ENCODE data around the gene ACTL10.
"Not testable (repeated sequence)": the region's sequence is repeated elsewhere in the genome, so short reads cannot be mapped to it uniquely, and the experiment has no call there.

ACTL10 gene

DNA sequence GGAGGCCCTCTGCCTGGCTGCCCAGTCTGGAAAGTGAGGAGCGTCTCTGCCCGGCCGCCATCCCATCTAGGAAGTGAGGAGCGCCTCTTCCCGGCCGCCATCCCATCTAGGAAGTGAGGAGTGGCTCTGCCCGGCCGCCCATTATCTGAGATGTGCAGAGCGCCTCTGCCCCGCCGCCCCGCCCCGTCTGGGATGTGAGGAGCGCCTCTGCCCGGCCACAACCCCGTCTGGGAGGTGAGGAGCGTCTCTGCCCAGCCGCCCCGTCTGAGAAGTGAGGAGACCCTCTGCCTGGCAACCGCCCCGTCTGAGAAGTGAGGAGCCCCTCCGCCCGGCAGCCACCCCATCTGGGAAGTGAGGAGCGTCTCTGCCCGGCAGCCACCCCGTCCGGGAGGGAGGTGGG is 32.2 kb downstream of the ACTL10 start:
- DNase-seq, result not testable (repeated sequence)

DNA sequence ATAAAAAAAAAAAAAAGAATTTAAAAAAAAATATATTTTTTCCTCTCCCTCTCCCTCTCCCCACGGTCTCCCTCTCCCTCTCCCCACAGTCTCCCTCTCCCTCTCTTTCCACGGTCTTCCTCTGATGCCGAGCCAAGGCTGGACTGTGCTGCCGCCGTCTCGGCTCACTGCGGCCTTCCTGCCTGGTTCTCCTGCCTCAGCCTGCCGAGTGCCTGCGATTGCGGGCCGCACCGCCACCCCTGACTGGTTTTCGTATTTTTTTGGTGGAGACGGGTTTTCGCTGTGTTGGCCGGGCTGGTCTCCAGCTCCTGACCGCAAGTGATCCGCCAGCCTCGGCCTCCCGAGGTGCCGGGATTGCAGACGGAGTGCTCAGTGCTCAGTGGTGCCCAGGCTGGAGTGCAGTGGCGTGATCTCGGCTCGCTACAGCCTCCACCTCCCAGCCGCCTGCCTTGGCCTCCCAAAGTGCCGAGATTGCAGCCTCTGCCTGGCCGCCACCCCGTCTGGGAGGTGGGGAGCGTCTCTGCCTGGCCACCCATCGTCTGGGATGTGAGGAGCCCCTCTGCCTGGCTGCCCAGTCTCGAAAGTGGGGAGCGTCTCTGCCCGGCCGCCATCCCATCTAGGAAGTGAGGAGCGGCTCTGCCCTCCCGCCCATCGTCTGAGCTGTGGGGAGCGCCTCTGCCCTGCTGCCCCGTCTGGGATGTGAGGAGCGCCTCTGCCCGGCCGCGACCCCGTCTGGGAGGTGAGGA is 34.1 kb downstream of the ACTL10 start:
- DNase-seq, result not testable (repeated sequence)

DNA sequence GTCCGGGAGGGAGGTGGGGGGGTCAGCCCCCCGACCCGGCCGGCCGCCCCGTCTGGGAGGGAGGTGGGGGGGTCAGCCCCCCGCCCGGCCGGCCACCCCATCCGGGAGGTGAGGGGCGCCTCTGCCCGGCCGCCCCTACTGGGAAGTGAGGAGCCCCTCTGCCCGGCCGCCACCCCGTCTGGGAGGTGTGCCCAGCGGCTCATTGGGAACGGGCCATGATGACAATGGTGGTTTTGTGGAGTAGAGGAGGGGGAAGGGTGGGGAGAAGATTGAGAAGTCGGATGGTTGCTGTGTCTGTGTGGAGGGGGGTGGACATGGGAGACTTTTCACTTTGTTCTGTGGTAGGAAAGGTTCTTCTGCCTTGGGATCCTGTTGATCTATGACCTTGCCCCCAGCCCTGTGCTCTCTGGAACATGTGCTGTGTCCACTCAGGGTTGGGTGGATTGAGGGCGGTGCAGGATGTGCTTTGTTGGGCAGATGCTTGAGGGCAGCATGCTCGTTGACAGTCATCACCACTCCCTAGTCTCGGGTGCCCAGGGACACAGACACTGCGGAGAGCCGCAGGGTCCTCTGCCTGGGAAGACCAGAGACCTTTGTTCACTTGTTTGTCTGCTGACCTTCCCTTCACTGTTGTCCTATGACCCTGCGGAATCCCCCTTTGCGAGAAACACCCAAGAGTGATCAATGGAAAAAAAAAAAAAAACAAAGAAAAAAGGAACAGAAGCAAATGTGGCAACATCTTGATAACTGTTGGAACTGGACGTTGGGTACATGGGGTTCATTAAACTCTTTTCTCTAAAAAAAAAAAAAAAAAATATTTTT is 35.1 kb downstream of the ACTL10 start:
- no peak for DNase-seq

DNA sequence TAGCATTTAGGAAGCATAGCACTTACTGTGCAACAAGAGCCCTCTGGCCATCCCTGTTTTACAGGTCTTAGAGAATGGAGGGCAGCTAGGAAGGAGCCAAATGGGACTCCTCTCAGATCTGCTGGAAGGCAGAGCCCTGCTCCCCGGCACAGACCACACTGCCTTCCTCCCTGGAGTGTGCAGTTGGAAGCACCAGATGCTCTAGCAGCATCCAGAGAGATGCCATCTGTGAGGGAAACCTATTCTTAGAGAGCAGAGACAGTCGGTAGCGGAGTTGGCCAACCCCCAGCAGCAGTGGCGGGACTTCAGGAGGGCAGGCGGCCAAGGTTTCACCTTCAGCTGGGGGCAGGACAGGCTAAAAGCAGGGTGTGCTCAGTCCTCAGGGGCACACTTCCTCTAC is 36.1 kb downstream of the ACTL10 start:
- no peak for DNase-seq

DNA sequence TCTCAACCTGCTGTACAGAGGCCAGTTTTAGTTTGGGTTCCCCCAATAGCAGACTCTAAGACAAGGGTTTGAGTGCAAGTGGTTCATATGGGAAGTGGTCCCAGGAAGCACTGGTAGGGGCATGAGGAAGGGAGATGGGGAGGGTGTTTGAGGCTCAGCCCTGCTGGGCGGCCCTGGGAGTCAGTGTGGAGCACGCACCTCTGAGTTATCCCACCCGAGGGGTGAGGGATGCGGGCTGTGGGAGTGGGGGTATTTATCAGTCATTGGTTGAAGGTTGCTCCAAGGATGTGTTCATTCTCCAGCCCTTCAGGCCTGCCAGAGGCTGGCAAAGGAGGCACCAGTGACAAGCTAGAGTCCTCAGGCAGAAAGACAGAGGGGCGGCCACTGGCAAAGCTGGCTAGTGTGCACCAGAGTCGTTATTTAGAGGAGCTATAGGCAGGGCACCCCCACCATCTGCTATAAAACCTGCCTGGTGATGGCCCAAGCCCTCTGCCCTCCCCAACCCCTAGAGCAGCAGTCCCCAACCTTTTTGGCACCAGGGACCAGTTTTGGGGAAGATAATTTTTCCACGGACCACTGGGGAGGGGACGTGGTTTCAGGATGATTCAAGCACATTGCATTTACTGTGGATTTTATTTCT is 36.9 kb downstream of the ACTL10 start:
- DNase-seq, result no peak

DNA sequence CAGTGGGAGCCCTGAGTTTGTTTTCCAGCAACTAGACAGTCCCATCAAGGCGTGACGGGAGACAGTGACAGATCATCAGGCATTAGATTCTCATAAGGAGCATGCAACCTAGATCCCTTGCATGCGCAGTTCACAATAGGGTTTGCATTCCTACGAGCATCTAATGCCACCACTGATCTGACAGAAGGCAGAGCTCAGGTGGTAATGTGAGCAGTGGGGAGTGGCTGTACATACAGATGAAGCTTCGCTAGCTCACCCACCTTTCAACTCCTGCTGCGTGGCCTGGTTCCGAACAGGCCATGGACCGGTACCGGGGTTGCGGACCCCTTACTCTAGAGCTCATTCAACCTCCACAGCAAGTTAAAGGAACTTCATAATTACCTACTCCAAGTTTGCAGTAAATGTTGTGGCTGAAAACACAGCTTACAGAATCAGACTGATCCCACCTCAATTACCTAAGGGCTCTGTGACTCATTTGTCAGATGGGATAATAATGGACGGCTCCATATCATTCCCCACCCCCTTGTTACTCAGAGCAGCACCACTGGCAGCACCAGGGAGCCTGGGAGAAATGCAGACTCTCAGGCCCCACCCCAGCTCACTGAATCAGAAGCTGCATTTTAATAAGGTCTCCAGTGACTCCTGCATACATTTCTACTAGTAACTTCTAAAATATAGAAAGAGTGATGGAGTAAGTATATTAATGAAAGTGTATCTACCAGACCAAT is 37.6 kb downstream of the ACTL10 start:
- no peak for DNase-seq

DNA sequence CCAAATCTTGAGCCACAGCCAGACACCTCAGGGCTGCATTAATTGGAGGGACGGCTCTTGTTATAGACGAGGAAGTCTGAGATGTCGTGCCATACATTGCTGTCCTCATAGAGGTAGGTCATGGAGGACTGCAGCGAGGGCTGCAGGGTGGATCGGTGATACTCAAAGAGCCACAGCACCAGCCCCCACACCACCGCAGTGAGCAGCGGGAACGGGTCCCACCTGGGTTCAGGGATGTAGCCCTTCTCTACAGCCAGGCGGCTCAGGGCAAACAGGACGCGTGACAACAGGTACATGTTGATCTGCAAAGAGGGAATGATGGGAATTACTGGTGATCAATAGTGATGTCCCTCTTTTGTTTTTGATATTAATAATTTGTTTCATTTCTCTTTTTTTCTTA is 40.9 kb downstream of the ACTL10 start:
- no peak for DNase-seq

DNA sequence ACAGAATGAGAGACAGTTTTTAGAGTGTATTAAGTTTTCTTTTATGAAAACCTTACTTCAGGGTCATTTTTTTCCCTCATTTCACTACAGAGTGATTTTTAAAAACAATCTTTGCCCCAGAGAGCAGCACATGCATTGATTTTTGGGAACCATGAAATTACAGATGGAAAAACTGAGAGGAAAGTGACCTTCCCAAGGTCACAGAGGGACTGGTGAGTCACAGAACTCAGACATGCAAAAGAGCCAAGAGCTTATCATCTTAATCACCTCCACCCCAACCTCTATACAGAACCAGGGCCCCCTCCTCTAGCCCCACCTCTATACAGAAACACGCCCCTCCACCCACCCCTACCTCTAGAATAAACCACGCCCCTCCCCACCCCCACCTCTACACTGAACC is 42.7 kb downstream of the ACTL10 start:
- no peak for DNase-seq

DNA sequence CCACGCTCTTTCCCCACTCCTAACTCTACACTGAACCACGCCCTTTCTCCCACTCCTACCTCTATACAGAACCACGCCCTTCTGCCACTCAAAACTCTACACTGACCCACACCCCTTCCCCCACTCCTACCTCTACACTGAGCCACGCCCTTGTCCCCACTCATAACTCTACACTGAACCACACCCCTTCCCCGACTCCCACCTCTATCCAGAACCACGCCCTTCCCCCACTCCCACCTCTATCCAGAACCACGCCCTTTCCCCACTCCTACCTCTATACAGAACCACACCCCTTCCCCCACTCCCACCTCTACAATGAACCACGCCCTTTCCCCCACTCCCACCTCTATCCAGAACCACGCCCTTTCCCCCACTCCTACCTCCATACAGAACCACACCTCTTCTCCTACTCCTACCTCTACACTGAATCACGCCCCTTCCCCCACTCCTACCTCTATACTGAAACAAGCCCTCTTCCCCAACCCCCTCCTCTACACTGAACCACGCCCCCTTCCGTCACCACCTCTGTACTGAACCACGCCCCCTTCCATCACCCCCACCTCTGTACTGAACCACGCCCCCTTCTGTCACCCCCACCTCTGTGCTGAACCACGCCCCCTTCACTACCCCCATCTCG is 43.3 kb downstream of the ACTL10 start:
- DNase-seq, result no peak

DNA sequence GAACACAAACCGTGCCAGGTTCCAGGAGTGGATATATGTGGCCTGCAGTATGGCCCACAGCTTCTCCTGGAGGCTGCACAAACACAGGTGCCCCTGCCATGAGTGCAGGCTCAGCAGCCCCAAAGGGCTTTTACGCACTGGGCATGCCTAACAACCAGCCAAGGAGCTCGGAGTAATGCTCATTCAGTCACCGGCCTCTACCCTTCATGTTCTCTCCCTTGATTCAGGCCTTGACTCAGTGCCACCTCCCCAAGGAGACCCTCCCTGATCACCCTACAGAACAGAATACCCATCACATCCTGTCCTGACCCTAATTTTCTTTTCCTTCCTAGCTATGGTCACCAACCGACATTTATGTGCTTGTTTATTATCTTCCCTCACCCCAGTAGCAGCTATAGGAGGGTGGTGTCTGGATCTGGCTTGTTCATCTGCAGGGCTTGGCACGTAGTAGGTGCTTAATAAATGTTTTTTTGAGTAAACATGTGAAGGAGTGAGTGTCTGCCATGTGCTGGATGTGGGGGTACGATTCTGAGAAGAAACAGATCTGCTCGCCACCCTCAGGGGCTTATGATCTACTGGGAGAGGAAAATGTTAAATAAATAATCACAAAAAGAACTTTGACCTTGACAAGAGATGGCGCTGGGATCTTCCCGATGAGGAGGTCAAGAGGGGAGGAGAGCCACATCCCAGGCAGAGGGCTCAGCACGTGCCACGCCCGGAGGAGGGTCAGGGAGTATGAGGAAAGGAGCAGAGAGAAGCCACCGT is 44.1 kb downstream of the ACTL10 start:
- DNase-seq, result no peak

DNA sequence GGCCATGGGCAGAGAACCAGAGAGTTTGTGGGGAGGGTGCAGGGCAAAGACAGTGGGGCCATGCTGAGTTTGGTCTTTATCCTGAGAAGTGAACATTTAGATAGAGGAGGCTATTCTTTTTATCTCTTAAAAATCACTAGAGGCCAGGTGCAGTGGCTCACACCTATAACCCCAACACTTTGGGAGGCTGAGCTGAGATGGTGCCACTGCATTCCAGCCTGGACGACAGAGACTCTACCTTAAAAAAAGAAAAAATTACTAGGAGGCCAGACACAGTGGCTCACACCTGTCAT is 44.6 kb downstream of the ACTL10 start:
- no peak for DNase-seq

DNA sequence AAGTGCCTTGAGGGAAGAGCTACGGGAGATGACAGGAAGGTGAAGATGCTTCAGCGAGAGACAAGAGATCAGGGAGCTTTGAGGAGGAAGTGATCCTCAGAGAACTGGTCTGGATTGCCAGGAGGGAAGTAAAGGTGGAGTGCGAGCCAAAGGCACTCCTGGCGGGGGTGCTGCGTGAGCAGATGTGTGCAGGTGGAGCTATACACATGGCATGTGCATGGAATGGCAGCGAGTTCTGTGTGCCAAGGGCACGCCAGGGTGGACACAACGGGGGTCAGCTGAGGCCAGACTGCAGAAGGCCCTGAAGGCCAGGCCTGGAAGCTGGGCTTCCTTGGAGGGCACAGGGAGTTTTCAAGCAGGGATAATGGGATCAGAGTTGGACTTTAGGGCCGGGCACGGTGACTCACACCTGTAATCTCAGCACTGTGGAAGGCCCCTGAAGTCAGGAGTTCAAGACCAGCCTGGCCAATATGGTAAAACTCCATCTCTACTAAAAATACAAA is 47.2 kb downstream of the ACTL10 start:
- DNase-seq, result no peak

DNA sequence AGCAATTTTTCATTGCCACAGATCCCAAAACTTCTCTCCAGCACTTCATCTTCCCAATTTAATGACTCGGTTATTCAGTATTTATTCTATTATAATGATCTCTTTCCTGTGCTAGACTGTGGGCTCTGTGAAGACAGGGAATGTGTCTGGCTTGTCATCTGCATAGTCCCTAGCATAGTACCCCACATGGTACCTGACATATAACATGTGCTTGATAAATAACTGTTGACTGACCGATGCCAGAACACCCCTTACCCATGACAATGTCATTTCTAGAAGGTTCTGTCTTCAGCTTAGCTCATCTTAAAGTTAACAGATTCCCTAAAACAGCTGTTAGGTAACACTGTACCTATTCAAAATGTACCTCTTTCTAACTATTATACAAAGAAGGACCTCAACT is 49.8 kb downstream of the ACTL10 start:
- no peak for DNase-seq

All from KG1 (cell line).